Kasumi-1 (cell line): ENCODE data around the gene INPP5K.
"Not testable (repeated sequence)": the region's sequence is repeated elsewhere in the genome, so short reads cannot be mapped to it uniquely, and the experiment has no call there.

ENCODE experiments used
- DNase-seq, 2 experiments: peaks; one replicate each; lab custom pipeline; 2025; lab: John Stamatoyannopoulos, UW

INPP5K gene

GRCh38 chr17:1546292-1546922 is 30.0 kb upstream of the INPP5K start:
- no peak for DNase-seq

- DNase-seq: no peak
Observed at GRCh38 chr17:1545618-1546017, 29.2 kb upstream of the INPP5K start.

GRCh38 chr17:1542316-1542715 is 25.9 kb upstream of the INPP5K start:
- DNase-seq: no peak

GRCh38 chr17:1541367-1541904 is 25.0 kb upstream of the INPP5K start:
- no peak for DNase-seq

- DNase-seq: no peak
Observed at GRCh38 chr17:1539811-1540210, 23.4 kb upstream of the INPP5K start.

- no peak for DNase-seq
Observed at GRCh38 chr17:1535737-1536136, 19.3 kb upstream of the INPP5K start.

GRCh38 chr17:1533661-1534325 is 17.4 kb upstream of the INPP5K start:
- DNase-seq: no peak

- DNase-seq: peak; percentile 25 to 30
Observed at GRCh38 chr17:1532836-1533602, 16.6 kb upstream of the INPP5K start.

GRCh38 chr17:1529863-1530262 is 13.5 kb upstream of the INPP5K start:
- no peak for DNase-seq

- not testable (repeated sequence) for DNase-seq
Observed at GRCh38 chr17:1526876-1527275, 10.5 kb upstream of the INPP5K start.

GRCh38 chr17:1522626-1523025 is 6.2 kb upstream of the INPP5K start:
- no peak for DNase-seq

- DNase-seq: no peak
Observed at GRCh38 chr17:1521086-1521640, 4.8 kb upstream of the INPP5K start.

GRCh38 chr17:1519678-1520077 is 3.3 kb upstream of the INPP5K start:
- DNase-seq: no peak

GRCh38 chr17:1518410-1518809 is 2.0 kb upstream of the INPP5K start:
- DNase-seq: no peak

- peak; percentile 52 to 59 for DNase-seq
Observed at GRCh38 chr17:1515640-1516387, 598 bp downstream of the INPP5K start.

GRCh38 chr17:1512351-1512750 is 4.1 kb downstream of the INPP5K start:
- no peak for DNase-seq

GRCh38 chr17:1511756-1512321 is 4.6 kb downstream of the INPP5K start:
- DNase-seq: no peak

GRCh38 chr17:1511290-1511689 is 5.1 kb downstream of the INPP5K start:
- no peak for DNase-seq

GRCh38 chr17:1509290-1509881 is 7.0 kb downstream of the INPP5K start:
- DNase-seq: no peak

GRCh38 chr17:1508709-1509108 is 7.7 kb downstream of the INPP5K start:
- not testable (repeated sequence) for DNase-seq

GRCh38 chr17:1506649-1507267 is 9.7 kb downstream of the INPP5K start:
- no peak for DNase-seq
